Measurements from ENCODE around the gene CACNA2D1. TPM values are rescaled to one million over a fixed set of nuclear protein-coding genes. Genes with fewer than 3 reads are reported as not detected.

CACNA2D1 gene
- total and polyA plus RNA-seq, 9 of the 15 experiments (the other 6 are each of a cell fraction or from before 2014, with no cell fraction given), result 0.49 TPM; not detected in 8

DNA sequence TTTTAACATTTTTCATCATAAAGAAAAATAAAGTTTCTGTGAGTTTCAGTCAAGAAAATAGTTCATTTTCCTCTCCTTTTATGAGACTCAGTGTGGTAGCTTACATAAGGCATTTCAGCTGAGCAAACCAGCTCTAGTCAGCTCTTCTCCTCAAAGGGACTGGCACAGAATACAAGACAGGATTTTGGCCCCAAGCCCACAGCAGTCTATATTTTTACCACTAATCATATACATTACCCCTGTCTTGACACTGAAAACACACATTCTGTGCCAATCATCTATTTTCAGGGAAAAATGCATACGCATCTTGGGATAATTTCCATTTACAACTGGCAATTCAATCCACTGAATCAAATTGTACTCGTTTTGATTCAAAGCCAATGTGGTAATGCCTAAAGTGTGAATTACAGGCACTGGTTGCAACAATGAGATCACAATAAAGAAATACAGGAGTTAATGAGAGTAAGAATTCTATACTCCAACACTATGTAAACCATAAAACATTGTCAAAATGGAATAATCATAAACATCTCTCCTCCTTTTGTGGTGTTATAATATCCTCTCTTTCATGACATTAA is 186.4 kb downstream of the CACNA2D1 start (continued):
- TF ChIP-seq ERF (CRISPR knock-in tag; IDR thresholded peaks at IDR 0.05), result no peak
- no peak for TF ChIP-seq EWSR1 (IDR thresholded peaks at IDR 0.05; ENCODE audit: borderline replicate concordance, low read depth, partially characterized antibody)
- TF ChIP-seq BDP1 (IDR thresholded peaks at IDR 0.05; ENCODE audit: insufficient read depth, insufficient read length), result no peak
- TF ChIP-seq, protein P1, sequence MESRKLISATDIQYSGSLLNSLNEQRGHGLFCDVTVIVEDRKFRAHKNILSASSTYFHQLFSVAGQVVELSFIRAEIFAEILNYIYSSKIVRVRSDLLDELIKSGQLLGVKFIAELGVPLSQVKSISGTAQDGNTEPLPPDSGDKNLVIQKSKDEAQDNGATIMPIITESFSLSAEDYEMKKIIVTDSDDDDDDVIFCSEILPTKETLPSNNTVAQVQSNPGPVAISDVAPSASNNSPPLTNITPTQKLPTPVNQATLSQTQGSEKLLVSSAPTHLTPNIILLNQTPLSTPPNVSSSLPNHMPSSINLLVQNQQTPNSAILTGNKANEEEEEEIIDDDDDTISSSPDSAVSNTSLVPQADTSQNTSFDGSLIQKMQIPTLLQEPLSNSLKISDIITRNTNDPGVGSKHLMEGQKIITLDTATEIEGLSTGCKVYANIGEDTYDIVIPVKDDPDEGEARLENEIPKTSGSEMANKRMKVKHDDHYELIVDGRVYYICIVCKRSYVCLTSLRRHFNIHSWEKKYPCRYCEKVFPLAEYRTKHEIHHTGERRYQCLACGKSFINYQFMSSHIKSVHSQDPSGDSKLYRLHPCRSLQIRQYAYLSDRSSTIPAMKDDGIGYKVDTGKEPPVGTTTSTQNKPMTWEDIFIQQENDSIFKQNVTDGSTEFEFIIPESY (CRISPR knock-in tag; IDR thresholded peaks at IDR 0.05), result no peak
- no peak for TF ChIP-seq COPS2 (conservative IDR thresholded peaks at IDR 0.05)
- TF ChIP-seq SMAD3 (CRISPR knock-in tag; conservative IDR thresholded peaks at IDR 0.05), result no peak
- no peak for TF ChIP-seq RFX5 (IDR thresholded peaks at IDR 0.05; ENCODE audit: low read depth, low read length)
- TF ChIP-seq, protein P2, sequence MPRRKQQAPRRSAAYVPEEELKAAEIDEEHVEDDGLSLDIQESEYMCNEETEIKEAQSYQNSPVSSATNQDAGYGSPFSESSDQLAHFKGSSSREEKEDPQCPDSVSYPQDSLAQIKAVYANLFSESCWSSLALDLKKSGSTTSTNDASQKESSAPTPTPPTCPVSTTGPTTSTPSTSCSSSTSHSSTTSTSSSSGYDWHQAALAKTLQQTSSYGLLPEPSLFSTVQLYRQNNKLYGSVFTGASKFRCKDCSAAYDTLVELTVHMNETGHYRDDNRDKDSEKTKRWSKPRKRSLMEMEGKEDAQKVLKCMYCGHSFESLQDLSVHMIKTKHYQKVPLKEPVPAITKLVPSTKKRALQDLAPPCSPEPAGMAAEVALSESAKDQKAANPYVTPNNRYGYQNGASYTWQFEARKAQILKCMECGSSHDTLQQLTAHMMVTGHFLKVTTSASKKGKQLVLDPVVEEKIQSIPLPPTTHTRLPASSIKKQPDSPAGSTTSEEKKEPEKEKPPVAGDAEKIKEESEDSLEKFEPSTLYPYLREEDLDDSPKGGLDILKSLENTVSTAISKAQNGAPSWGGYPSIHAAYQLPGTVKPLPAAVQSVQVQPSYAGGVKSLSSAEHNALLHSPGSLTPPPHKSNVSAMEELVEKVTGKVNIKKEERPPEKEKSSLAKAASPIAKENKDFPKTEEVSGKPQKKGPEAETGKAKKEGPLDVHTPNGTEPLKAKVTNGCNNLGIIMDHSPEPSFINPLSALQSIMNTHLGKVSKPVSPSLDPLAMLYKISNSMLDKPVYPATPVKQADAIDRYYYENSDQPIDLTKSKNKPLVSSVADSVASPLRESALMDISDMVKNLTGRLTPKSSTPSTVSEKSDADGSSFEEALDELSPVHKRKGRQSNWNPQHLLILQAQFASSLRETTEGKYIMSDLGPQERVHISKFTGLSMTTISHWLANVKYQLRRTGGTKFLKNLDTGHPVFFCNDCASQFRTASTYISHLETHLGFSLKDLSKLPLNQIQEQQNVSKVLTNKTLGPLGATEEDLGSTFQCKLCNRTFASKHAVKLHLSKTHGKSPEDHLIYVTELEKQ (CRISPR knock-in tag; IDR thresholded peaks at IDR 0.05), result no peak
- no peak for TF ChIP-seq JUND (IDR thresholded peaks at IDR 0.05; ENCODE audit: borderline replicate concordance, low read depth, low read length)
- TF ChIP-seq JUND (tag; IDR thresholded peaks at IDR 0.05; ENCODE audit: borderline replicate concordance, low read depth, low read length), result no peak

All from K562 (cell line).